Keratinocyte (primary cell): Measurements from ENCODE around the gene HECTD4. TPM values are rescaled to one million over a fixed set of nuclear protein-coding genes. Genes with fewer than 3 reads are reported as not detected.

ENCODE experiments used
- DNase-seq: peaks from one replicate; pipeline ENCODE4 v3.0.0-alpha.2; 2011; ENCODE audit warnings: low read depth, missing footprints, low spot score
- FAIRE-seq: peaks from 2 replicates; lab custom pipeline; 2011; peaks lifted over from hg19 to GRCh38; lab: Jason Lieb, UNC
- H2AFZ ChIP-seq: 2 replicates; pipeline ENCODE4 v1.6.0; 2012; ENCODE audit warnings: low read length, control low read depth, inconsistent platforms; ENCODE audit not compliant: control insufficient read depth
- H3K27ac ChIP-seq: 2 replicates; pipeline ENCODE4 v1.5.1; 2011; ENCODE audit warnings: low read length; ENCODE audit not compliant: control insufficient read depth, insufficient read depth
- H3K27me3 ChIP-seq: 3 replicates; pipeline ENCODE4 v1.6.0; 2011; ENCODE audit warnings: low read length; ENCODE audit not compliant: control insufficient read depth, insufficient read depth; ENCODE audit errors: extremely low read depth
- H3K36me3 ChIP-seq, 2 experiments: 2 replicates in 1 of 2; 3 replicates in 1 of 2; pipeline ENCODE4 v1.5.1; 2011; ENCODE audit warnings: low read length in 2 of 2, mild to moderate bottlenecking in 1 of 2; ENCODE audit not compliant: control insufficient read depth in 2 of 2, insufficient read depth in 2 of 2; ENCODE audit errors: extremely low read depth in 1 of 2
- H3K4me1 ChIP-seq: 3 replicates; pipeline ENCODE4 v1.5.1; 2011; ENCODE audit warnings: low read length; ENCODE audit not compliant: control insufficient read depth, insufficient read depth; ENCODE audit errors: extremely low read depth
- H3K4me2 ChIP-seq: 3 replicates; pipeline ENCODE4 v1.6.0; 2011; ENCODE audit warnings: low read depth, low read length; ENCODE audit not compliant: control insufficient read depth, insufficient read depth; ENCODE audit errors: extremely low read depth
- H3K4me3 ChIP-seq, 3 experiments: fragments of 200-600 bp in 1 of 3; sonication (generic) in 1 of 3; 2 replicates in 2 of 3; 3 replicates in 1 of 3; pipeline ENCODE4 v1.5.1; 2011 to 2016; ENCODE audit warnings: low read length in 3 of 3, mild to moderate bottlenecking in 3 of 3, control low read depth in 2 of 3, inconsistent platforms in 1 of 3, low read depth in 1 of 3, mixed read lengths in 1 of 3, mixed run types in 1 of 3, moderate library complexity in 1 of 3; ENCODE audit not compliant: control insufficient read depth in 2 of 3, insufficient read depth in 2 of 3; ENCODE audit errors: extremely low read depth in 1 of 3
- H3K79me2 ChIP-seq: 2 replicates; pipeline ENCODE4 v1.6.0; 2012; ENCODE audit warnings: low read length; ENCODE audit not compliant: control insufficient read depth, insufficient read depth
- H3K9ac ChIP-seq: 3 replicates; pipeline ENCODE4 v1.6.0; 2011; ENCODE audit warnings: low read length; ENCODE audit not compliant: control insufficient read depth, insufficient read depth; ENCODE audit errors: extremely low read depth
- H3K9me1 ChIP-seq: 3 replicates; pipeline ENCODE4 v1.6.0; 2011; ENCODE audit warnings: low read length; ENCODE audit not compliant: control insufficient read depth, insufficient read depth; ENCODE audit errors: extremely low read depth
- H3K9me3 ChIP-seq: 2 replicates; pipeline ENCODE4 v1.5.1; 2012; ENCODE audit warnings: low read depth, low read length; ENCODE audit not compliant: control insufficient read depth
- H4K20me1 ChIP-seq: 3 replicates; pipeline ENCODE4 v1.6.0; 2011; ENCODE audit warnings: low read length; ENCODE audit not compliant: control insufficient read depth, insufficient read depth; ENCODE audit errors: extremely low read depth
- EZH2 ChIP-seq: IDR thresholded peaks from one replicate; pipeline ENCODE4 v1.6.1; 2012; ENCODE audit warnings: inconsistent platforms, mild to moderate bottlenecking, low read length, moderate library complexity
- dilution Hi-C: fragments of 300-500 bp; cut with MboI; formaldehyde crosslinking; loops from one replicate; pipeline ENCODE4 v1.7.0; 2020; ENCODE audit warnings: low sequenced_read_pairs; ENCODE audit not compliant: extremely low pct_ligation_motif_present
- polyA plus RNA-seq, 5 experiments: library from polyadenylated mRNA; depleted of rRNA in 3 of 5; stranded (reverse) in 3 of 5; stranded (forward) in 1 of 5; unstranded in 1 of 5; fragments of >200 nt; gene quantifications; 1 replicate in 1 of 5; 2 replicates in 3 of 5; 3 replicates in 1 of 5; pipeline versions ENCODE4 v1.2.1 to v1.2.3, GENCODE V29; 2011 to 2012; ENCODE audit warnings: missing spikeins in 2 of 5, low read depth in 1 of 5, low replicate concordance in 1 of 5
- TF ChIP-seq, protein P1 (sequence below), 3 experiments: IDR thresholded peaks in 1 of 3; conservative IDR thresholded peaks in 1 of 3; optimal IDR thresholded peaks in 1 of 3; 2 replicates in 2 of 3; 3 replicates in 1 of 3; pipeline versions ENCODE3 to v1.5.1; 2011; ENCODE audit warnings: low read length in 3 of 3, mild to moderate bottlenecking in 3 of 3, moderate library complexity in 2 of 3, control low read depth in 1 of 3, inconsistent platforms in 1 of 3; ENCODE audit not compliant: insufficient read depth in 2 of 3; ENCODE audit errors: extremely low read depth in 1 of 3

Gene HECTD4
- polyA plus RNA-seq, 1 donor (not counting 4 experiments of a cell fraction or from before 2014, with no cell fraction given) = 7.5 TPM

DNA sequence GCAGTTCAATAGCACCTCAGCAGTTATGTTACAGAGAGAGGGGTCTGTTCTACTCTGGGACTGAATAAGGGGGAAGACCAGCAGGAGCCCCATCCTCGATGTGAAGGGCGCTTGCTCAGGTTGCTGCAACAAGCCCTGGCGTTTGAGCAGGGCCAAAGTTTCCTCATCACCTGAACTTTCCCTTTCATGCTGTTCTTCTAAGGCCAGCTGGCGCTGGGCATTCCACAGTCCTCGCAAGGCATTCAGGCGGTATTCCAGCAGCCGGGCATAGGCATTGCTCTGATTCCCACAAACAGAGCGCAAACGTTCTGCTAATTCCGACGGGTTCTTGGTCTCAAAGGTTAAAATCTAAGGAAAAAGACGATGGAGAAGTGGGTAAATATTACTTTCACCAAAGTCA is 62.8 kb downstream of the HECTD4 start:
- Histone ChIP-seq H3K27ac (no peak overlapping the region), H3K9ac (no peak overlapping the region), H4K20me1 (peaks cover 2% of the 10 kb centered on the region), H3K4me3 (no peak overlapping the region), H3K27me3 (no peaks in the 10 kb centered on the region), H3K9me3 (no peaks in the 10 kb centered on the region), H3K4me1 (peaks cover 7% of the 10 kb centered on the region), H2AFZ (no peak overlapping the region), H3K79me2 (no peaks in the 10 kb centered on the region), H3K9me1 (no peaks in the 10 kb centered on the region), H3K36me3 (peaks cover 1 to 5% of the 10 kb centered on the region in 2 experiments), H3K4me2 (no peak overlapping the region)
- dilution Hi-C loops = no loop called here
- no peak for DNase-seq
- no peak for FAIRE-seq
- no peak for TF ChIP-seq EZH2
- TF ChIP-seq, protein P1, sequence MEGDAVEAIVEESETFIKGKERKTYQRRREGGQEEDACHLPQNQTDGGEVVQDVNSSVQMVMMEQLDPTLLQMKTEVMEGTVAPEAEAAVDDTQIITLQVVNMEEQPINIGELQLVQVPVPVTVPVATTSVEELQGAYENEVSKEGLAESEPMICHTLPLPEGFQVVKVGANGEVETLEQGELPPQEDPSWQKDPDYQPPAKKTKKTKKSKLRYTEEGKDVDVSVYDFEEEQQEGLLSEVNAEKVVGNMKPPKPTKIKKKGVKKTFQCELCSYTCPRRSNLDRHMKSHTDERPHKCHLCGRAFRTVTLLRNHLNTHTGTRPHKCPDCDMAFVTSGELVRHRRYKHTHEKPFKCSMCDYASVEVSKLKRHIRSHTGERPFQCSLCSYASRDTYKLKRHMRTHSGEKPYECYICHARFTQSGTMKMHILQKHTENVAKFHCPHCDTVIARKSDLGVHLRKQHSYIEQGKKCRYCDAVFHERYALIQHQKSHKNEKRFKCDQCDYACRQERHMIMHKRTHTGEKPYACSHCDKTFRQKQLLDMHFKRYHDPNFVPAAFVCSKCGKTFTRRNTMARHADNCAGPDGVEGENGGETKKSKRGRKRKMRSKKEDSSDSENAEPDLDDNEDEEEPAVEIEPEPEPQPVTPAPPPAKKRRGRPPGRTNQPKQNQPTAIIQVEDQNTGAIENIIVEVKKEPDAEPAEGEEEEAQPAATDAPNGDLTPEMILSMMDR (optimal IDR thresholded peaks at IDR 0.05 in 1 of 3, IDR thresholded peaks at IDR 0.05 in 1 of 3, conservative IDR thresholded peaks at IDR 0.05 in 1 of 3; ENCODE audit: extremely low read depth in 1 of 3, insufficient read depth in 2 of 3, low read length in 3 of 3) = no peak

DNA sequence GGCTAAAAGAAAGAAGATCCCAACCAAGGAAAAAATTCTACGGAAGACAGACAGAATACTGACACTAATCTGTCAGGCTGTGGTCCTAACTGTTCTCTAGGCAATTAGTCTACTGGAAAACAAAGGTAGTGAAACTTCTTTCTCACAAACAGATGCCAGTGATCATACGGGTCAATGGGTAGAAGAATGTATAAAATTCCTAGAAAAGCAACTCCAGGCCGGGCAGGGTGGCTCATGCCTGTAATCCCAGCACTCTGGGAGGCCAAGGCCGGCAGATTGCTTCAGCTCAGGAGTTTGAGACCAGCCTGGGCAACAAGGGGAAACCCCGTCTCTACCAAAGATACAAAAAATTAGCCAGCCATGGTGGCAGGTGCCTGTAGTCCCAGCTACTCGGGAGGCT is 64.8 kb downstream of the HECTD4 start:
- no peaks in the 10 kb centered on the region for H4K20me1 ChIP-seq
- H3K4me1 ChIP-seq = peaks cover 2% of the 10 kb centered on the region
- H3K27ac ChIP-seq = no peak overlapping the region
- H3K9me1 ChIP-seq = no peaks in the 10 kb centered on the region
- H3K9ac ChIP-seq = no peak overlapping the region
- H3K9me3 ChIP-seq = no peaks in the 10 kb centered on the region
- FAIRE-seq (no peak), DNase-seq (no peak)
- H3K4me2 ChIP-seq = no peak overlapping the region
- peaks cover 1 to 7% of the 10 kb centered on the region in 2 experiments for H3K36me3 ChIP-seq
- TF ChIP-seq EZH2 = no peak
- TF ChIP-seq, protein P1 (optimal IDR thresholded peaks at IDR 0.05 in 1 of 3, IDR thresholded peaks at IDR 0.05 in 1 of 3, conservative IDR thresholded peaks at IDR 0.05 in 1 of 3; ENCODE audit: extremely low read depth in 1 of 3, insufficient read depth in 2 of 3, low read length in 3 of 3) = no peak
- H3K79me2 ChIP-seq = no peaks in the 10 kb centered on the region
- no peak overlapping the region for H3K4me3 ChIP-seq
- no peaks in the 10 kb centered on the region for H3K27me3 ChIP-seq
- H2AFZ ChIP-seq = no peak overlapping the region
- dilution Hi-C loops = no loop called here
